ENCODE measurements around the gene CDV3.

CDV3 gene

GRCh38 chr3:133573629-133574194 is at the start of gene CDV3:
CDV3 (plus strand) TSS chr3:133573686; CDS start chr3:133574045, 359 bp downstream.
- no peak for TF ChIP-seq GATA3 (IDR thresholded peaks at IDR 0.05; ENCODE audit: low read depth, low read length)
- no peak for TF ChIP-seq GATA2 (IDR thresholded peaks at IDR 0.05; ENCODE audit: low read depth, low read length)

- TF ChIP-seq GATA3 (IDR thresholded peaks at IDR 0.05; ENCODE audit: low read depth, low read length) (no peak), GATA2 (IDR thresholded peaks at IDR 0.05; ENCODE audit: low read depth, low read length) (no peak)
These were observed 48.1 kb upstream of the CDV3 start for GRCh38 chr3:133525435-133525834.

GRCh38 chr3:133527081-133527715 is 46.3 kb upstream of the CDV3 start:
- no peak for TF ChIP-seq GATA3 (IDR thresholded peaks at IDR 0.05; ENCODE audit: low read depth, low read length)
- no peak for TF ChIP-seq GATA2 (IDR thresholded peaks at IDR 0.05; ENCODE audit: low read depth, low read length)

GRCh38 chr3:133529809-133530208 is 43.7 kb upstream of the CDV3 start:
- TF ChIP-seq GATA3 (IDR thresholded peaks at IDR 0.05; ENCODE audit: low read depth, low read length) (no peak), GATA2 (IDR thresholded peaks at IDR 0.05; ENCODE audit: low read depth, low read length) (no peak)

- no peak for TF ChIP-seq GATA2 (IDR thresholded peaks at IDR 0.05; ENCODE audit: low read depth, low read length)
- no peak for TF ChIP-seq GATA3 (IDR thresholded peaks at IDR 0.05; ENCODE audit: low read depth, low read length)
These were observed 41.5 kb upstream of the CDV3 start for GRCh38 chr3:133531981-133532380.

- TF ChIP-seq GATA2 (IDR thresholded peaks at IDR 0.05; ENCODE audit: low read depth, low read length) (no peak), GATA3 (IDR thresholded peaks at IDR 0.05; ENCODE audit: low read depth, low read length) (no peak)
These were observed 40.5 kb upstream of the CDV3 start for GRCh38 chr3:133532951-133533350.

- no peak for TF ChIP-seq GATA3 (IDR thresholded peaks at IDR 0.05; ENCODE audit: low read depth, low read length)
These were observed 37.3 kb upstream of the CDV3 start for GRCh38 chr3:133535971-133536881.

GRCh38 chr3:133538154-133538553 is 35.3 kb upstream of the CDV3 start:
- no peak for TF ChIP-seq GATA2 (IDR thresholded peaks at IDR 0.05; ENCODE audit: low read depth, low read length)
- TF ChIP-seq GATA3 (IDR thresholded peaks at IDR 0.05; ENCODE audit: low read depth, low read length): no peak

GRCh38 chr3:133540896-133541674 is 32.4 kb upstream of the CDV3 start:
- TF ChIP-seq GATA3 (IDR thresholded peaks at IDR 0.05; ENCODE audit: low read depth, low read length): no peak
- no peak for TF ChIP-seq GATA2 (IDR thresholded peaks at IDR 0.05; ENCODE audit: low read depth, low read length)

- TF ChIP-seq GATA2 (IDR thresholded peaks at IDR 0.05; ENCODE audit: low read depth, low read length) (no peak), GATA3 (IDR thresholded peaks at IDR 0.05; ENCODE audit: low read depth, low read length) (no peak)
These were observed 30.6 kb upstream of the CDV3 start for GRCh38 chr3:133542871-133543270.

GRCh38 chr3:133547432-133548041 is 25.9 kb upstream of the CDV3 start:
- TF ChIP-seq GATA3 (IDR thresholded peaks at IDR 0.05; ENCODE audit: low read depth, low read length) (no peak), GATA2 (IDR thresholded peaks at IDR 0.05; ENCODE audit: low read depth, low read length) (no peak)

GRCh38 chr3:133548090-133548489 is 25.4 kb upstream of the CDV3 start:
- TF ChIP-seq GATA3 (IDR thresholded peaks at IDR 0.05; ENCODE audit: low read depth, low read length) (no peak), GATA2 (IDR thresholded peaks at IDR 0.05; ENCODE audit: low read depth, low read length) (no peak)

GRCh38 chr3:133549565-133549964 is 23.9 kb upstream of the CDV3 start:
- TF ChIP-seq GATA2 (IDR thresholded peaks at IDR 0.05; ENCODE audit: low read depth, low read length) (no peak), GATA3 (IDR thresholded peaks at IDR 0.05; ENCODE audit: low read depth, low read length) (no peak)
